HCT116 (cell line): ENCODE measurements around the gene BICD2. TPM values are rescaled to one million over a fixed set of nuclear protein-coding genes. Genes with fewer than 3 reads are reported as not detected.

Experiments
- ATAC-seq: fragments of 200-7000 bp; cut with Tn5 transposase; 2 replicates; pipeline ENCODE4 v1.9.1; 2020; ENCODE audit warnings: mild to moderate bottlenecking, moderate library complexity
- BruUV-seq: library from RNA; stranded (reverse); fragments of 400-500 nt; replicated peaks from 2 replicates; lab custom pipeline; 2021; lab: Mats Ljungman, UMichigan
- CTCF ChIA-PET: fragments of 300-600 bp; sonication (Branson Sonifier 250); formaldehyde crosslinking; loops from one replicate; lab custom pipeline; 2021; ENCODE audit warnings: antibody characterized with exemption; lab: Charles Lee
- POLR2A ChIA-PET: fragments of 300-600, 350-600 bp; sonication (Branson Sonifier 250); formaldehyde crosslinking; loops from one replicate; lab custom pipeline; 2021; ENCODE audit warnings: antibody characterized with exemption; lab: Charles Lee
- RAD21 ChIA-PET, 2 experiments: fragments of 300-600 bp; sonication (Branson Sonifier 250); formaldehyde crosslinking; loops; one replicate each; lab custom pipeline; 2023; ENCODE audit warnings: low total read pairs in 2 of 2; ENCODE audit not compliant: uncharacterized antibody in 2 of 2, unreplicated experiment in 2 of 2, low non-redundant PET in 1 of 2; lab: Charles Lee
- DNase-seq: peaks from one replicate; pipeline ENCODE4 v3.0.0-alpha.2; 2010; ENCODE audit warnings: low read depth, low spot score
- H2AFZ ChIP-seq: fragments of 200-600 bp; shearing (Covaris generic), sonication (generic); 2 replicates; pipeline ENCODE4 v1.6.1; 2017; ENCODE audit warnings: low read depth, mixed run types, mixed read lengths, antibody characterized with exemption, low read length; ENCODE audit not compliant: poor library complexity, severe bottlenecking
- H3K27ac ChIP-seq: 2 replicates; pipeline ENCODE4 v1.5.1; 2012; ENCODE audit warnings: low read depth, low read length
- H3K27me3 ChIP-seq: fragments of 200-600 bp; sonication (generic); 2 replicates; pipeline ENCODE4 v1.6.1; 2016; ENCODE audit warnings: mixed run types, low read length, mixed read lengths; ENCODE audit not compliant: insufficient read depth
- H3K36me3 ChIP-seq, 2 experiments: fragments of 200-500 bp in 1 of 2; fragments of 200-600 bp in 1 of 2; sonication (Bioruptor generic) in 1 of 2; sonication (generic) in 1 of 2; 2 replicates each; pipeline versions ENCODE4 v1.5.1 to v1.6.1; 2014 to 2016; ENCODE audit warnings: low read length in 2 of 2, inconsistent platforms in 1 of 2, mixed read lengths in 1 of 2, mixed run types in 1 of 2; ENCODE audit not compliant: insufficient read depth in 2 of 2, control insufficient read depth in 1 of 2
- H3K4me1 ChIP-seq, 2 experiments: fragments of 200-600 bp in 1 of 2; sonication (generic) in 1 of 2; 2 replicates each; pipeline versions ENCODE4 v1.5.1 to v1.6.1; 2012 to 2017; ENCODE audit warnings: low read length in 2 of 2, inconsistent platforms in 1 of 2, mild to moderate bottlenecking in 1 of 2, mixed read lengths in 1 of 2, mixed run types in 1 of 2, moderate library complexity in 1 of 2; ENCODE audit not compliant: insufficient read depth in 2 of 2, control insufficient read depth in 1 of 2
- H3K4me2 ChIP-seq: fragments of 200-600 bp; sonication (generic); 2 replicates; pipeline ENCODE4 v1.6.1; 2017; ENCODE audit warnings: mixed run types, low read length, mixed read lengths
- H3K4me3 ChIP-seq, 2 experiments: fragments of 200-600 bp in 1 of 2; sonication (generic) in 1 of 2; replicated peaks in 1 of 2; 2 replicates each; pipeline ENCODE4 v1.5.1; 2011 to 2016; ENCODE audit warnings: low read length in 2 of 2, control low read depth in 1 of 2, low read depth in 1 of 2, mild to moderate bottlenecking in 1 of 2, mixed read lengths in 1 of 2, mixed run types in 1 of 2
- H3K79me2 ChIP-seq: fragments of 200-600 bp; sonication (generic); 2 replicates; pipeline ENCODE4 v1.6.1; 2017; ENCODE audit warnings: mild to moderate bottlenecking, mixed run types, low read length, moderate library complexity, mixed read lengths; ENCODE audit not compliant: insufficient read depth
- H3K9ac ChIP-seq: fragments of 200-600 bp; sonication (generic); 2 replicates; pipeline ENCODE4 v1.6.1; 2016; ENCODE audit warnings: low read length, mixed read lengths
- H3K9me2 ChIP-seq: fragments of 200-600 bp; sonication (generic), shearing (Covaris generic); 2 replicates; pipeline ENCODE4 v1.6.1; 2017; ENCODE audit warnings: mixed run types, mild to moderate bottlenecking, moderate library complexity; ENCODE audit not compliant: insufficient read depth
- H3K9me3 ChIP-seq, 2 experiments: fragments of 200-500 bp in 1 of 2; fragments of 200-600 bp in 1 of 2; sonication (Bioruptor generic) in 1 of 2; sonication (generic) in 1 of 2; 2 replicates each; pipeline ENCODE4 v1.6.1; 2014 to 2017; ENCODE audit warnings: low read length in 2 of 2, mixed read lengths in 2 of 2, inconsistent platforms in 1 of 2, low read depth in 1 of 2, mild to moderate bottlenecking in 1 of 2, mixed run types in 1 of 2, moderate library complexity in 1 of 2; ENCODE audit not compliant: control insufficient read depth in 1 of 2, insufficient read depth in 1 of 2
- H4K20me1 ChIP-seq: fragments of 200-600 bp; sonication (generic), shearing (Covaris generic); 2 replicates; pipeline ENCODE4 v1.6.1; 2017; ENCODE audit warnings: mixed run types, mild to moderate bottlenecking, moderate library complexity; ENCODE audit not compliant: insufficient read depth
- CBX3 ChIP-seq: IDR thresholded peaks from 2 replicates; pipeline ENCODE4 v1.6.1; 2012; ENCODE audit warnings: low read depth
- EGR1 ChIP-seq: IDR thresholded peaks from 2 replicates; pipeline ENCODE4 v1.6.1; 2012; ENCODE audit warnings: low read depth
- ELF1 ChIP-seq: IDR thresholded peaks from 2 replicates; pipeline ENCODE4 v1.6.1; 2012; ENCODE audit warnings: low read depth, borderline replicate concordance
- RAD21 ChIP-seq: IDR thresholded peaks from 2 replicates; pipeline ENCODE4 v1.6.1; 2012; ENCODE audit warnings: low read depth, mild to moderate bottlenecking
- SP1 ChIP-seq: IDR thresholded peaks from 2 replicates; pipeline ENCODE4 v1.6.1; 2012; ENCODE audit warnings: low read depth
- SRF ChIP-seq: IDR thresholded peaks from 2 replicates; pipeline ENCODE4 v1.6.1; 2012; ENCODE audit warnings: low read depth
- ZFX ChIP-seq: fragments of 450-650 bp; IDR thresholded peaks from 2 replicates; pipeline ENCODE4 v1.6.1; 2017
- ZNF274 ChIP-seq: fragments of 200-500 bp; sonication (Bioruptor generic); IDR thresholded peaks from 2 replicates; pipeline ENCODE4 v1.6.1; 2014; ENCODE audit warnings: mild to moderate bottlenecking, low read depth, low read length, inconsistent platforms
- intact Hi-C: fragments of 100-400 bp; cut with micrococcal nuclease; formaldehyde crosslinking; loops from 2 replicates; pipeline ENCODE4 v1.10.0; 2022
- total RNA-seq: library from RNA; stranded (reverse); gene quantifications from one replicate; pipeline ENCODE4 v1.2.1, GENCODE V29; 2021; ENCODE audit not compliant: unreplicated experiment
- TF ChIP-seq, protein P1 (sequence below), 3 experiments: fragments of 200-600 bp in 1 of 3; sonication (generic) in 1 of 3; IDR thresholded peaks in 2 of 3; conservative IDR thresholded peaks in 1 of 3; 2 replicates each; pipeline ENCODE4 v1.5.1; 2012 to 2017; ENCODE audit warnings: low read depth in 2 of 3, low read length in 2 of 3, antibody characterized with exemption in 1 of 3, borderline replicate concordance in 1 of 3, control low read depth in 1 of 3, mild to moderate bottlenecking in 1 of 3, mixed read lengths in 1 of 3, mixed run types in 1 of 3, moderate library complexity in 1 of 3; ENCODE audit not compliant: insufficient read depth in 1 of 3
- TF ChIP-seq, protein P2 (sequence below): IDR thresholded peaks from 2 replicates; pipeline ENCODE4 v1.6.1; 2011; ENCODE audit warnings: mild to moderate bottlenecking, low read length, moderate library complexity; ENCODE audit not compliant: insufficient replicate concordance; ENCODE audit errors: extremely low read depth

Gene BICD2
- total RNA-seq, 1 experiment from 2014 or later = 23.4 TPM

DNA sequence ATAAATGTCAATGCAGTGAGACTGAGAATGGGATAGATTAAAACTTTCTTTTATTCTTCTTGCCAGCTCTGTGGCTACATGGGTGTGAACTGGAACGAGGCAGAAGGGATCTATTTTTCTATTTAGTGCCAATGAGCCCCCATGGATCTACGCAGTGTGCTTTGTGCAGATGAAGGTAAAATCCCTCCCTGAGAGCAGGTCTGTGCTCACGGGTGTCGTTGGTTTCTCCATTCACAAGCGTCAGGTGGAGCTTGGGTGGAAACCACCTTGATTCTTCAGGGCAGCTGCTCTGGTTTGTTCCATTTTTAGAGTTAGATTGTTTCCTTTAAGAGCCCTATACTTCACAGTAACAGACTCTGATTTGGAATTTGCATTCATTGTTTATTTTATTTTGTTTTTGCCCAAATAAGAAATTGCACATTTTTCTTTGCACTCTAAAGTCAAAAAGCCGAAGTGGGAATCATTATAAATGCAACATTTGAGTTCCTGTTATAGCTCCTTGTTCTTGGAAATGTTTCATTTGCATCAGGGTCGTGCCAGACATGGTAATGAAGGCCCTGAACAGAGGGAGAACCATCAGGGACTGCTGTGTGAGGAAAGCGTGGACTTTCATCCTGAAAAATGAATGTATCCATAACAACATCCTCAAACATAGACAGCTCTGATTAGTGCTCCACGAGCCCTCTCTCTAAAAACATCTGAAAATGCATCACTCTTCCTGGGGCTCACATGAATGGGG lies 31.1 kb upstream of the BICD2 start:
- DNase-seq (no peak), ATAC-seq (no peak)
- no peak overlapping the region for H2AFZ ChIP-seq
- no peak overlapping the region for H3K27ac ChIP-seq
- ChIA-PET CTCF (interaction anchor here (0.9 kb wide), 1 partner anchor 13 kb away, joined by 3 read pairs; no protein-coding TSS in a partner anchor), RAD21 (no interaction called here), POLR2A (no interaction called here)
- no peaks in the 10 kb centered on the region for H3K9me2 ChIP-seq
- no peaks in the 10 kb centered on the region for H3K79me2 ChIP-seq
- H3K9ac ChIP-seq = no peak overlapping the region
- H3K4me3 ChIP-seq = no peak overlapping the region
- peaks cover 0 to 2% of the 10 kb centered on the region in 2 experiments; a peak in 1 of 4 replicates for H3K4me1 ChIP-seq
- H4K20me1 ChIP-seq = no peaks in the 10 kb centered on the region
- intact Hi-C loops = no loop called here
- no peaks in the 10 kb centered on the region for H3K27me3 ChIP-seq
- H3K9me3 ChIP-seq = no peaks in the 10 kb centered on the region
- no peaks in the 10 kb centered on the region for H3K36me3 ChIP-seq
- H3K4me2 ChIP-seq = no peak overlapping the region
- no TSS peak for BruUV-seq
- TF ChIP-seq, protein P1, sequence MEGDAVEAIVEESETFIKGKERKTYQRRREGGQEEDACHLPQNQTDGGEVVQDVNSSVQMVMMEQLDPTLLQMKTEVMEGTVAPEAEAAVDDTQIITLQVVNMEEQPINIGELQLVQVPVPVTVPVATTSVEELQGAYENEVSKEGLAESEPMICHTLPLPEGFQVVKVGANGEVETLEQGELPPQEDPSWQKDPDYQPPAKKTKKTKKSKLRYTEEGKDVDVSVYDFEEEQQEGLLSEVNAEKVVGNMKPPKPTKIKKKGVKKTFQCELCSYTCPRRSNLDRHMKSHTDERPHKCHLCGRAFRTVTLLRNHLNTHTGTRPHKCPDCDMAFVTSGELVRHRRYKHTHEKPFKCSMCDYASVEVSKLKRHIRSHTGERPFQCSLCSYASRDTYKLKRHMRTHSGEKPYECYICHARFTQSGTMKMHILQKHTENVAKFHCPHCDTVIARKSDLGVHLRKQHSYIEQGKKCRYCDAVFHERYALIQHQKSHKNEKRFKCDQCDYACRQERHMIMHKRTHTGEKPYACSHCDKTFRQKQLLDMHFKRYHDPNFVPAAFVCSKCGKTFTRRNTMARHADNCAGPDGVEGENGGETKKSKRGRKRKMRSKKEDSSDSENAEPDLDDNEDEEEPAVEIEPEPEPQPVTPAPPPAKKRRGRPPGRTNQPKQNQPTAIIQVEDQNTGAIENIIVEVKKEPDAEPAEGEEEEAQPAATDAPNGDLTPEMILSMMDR (IDR thresholded peaks at IDR 0.05 in 2 of 3, conservative IDR thresholded peaks at IDR 0.05 in 1 of 3; ENCODE audit: borderline replicate concordance in 1 of 3, insufficient read depth in 1 of 3, low read depth in 2 of 3, low read length in 2 of 3) = no peak
- TF ChIP-seq RAD21 (no peak), CBX3 (no peak), EGR1 (no peak), ZFX (no peak), ZNF274 (no peak), SRF (no peak), ELF1 (no peak), SP1 (no peak)
- TF ChIP-seq, protein P2, sequence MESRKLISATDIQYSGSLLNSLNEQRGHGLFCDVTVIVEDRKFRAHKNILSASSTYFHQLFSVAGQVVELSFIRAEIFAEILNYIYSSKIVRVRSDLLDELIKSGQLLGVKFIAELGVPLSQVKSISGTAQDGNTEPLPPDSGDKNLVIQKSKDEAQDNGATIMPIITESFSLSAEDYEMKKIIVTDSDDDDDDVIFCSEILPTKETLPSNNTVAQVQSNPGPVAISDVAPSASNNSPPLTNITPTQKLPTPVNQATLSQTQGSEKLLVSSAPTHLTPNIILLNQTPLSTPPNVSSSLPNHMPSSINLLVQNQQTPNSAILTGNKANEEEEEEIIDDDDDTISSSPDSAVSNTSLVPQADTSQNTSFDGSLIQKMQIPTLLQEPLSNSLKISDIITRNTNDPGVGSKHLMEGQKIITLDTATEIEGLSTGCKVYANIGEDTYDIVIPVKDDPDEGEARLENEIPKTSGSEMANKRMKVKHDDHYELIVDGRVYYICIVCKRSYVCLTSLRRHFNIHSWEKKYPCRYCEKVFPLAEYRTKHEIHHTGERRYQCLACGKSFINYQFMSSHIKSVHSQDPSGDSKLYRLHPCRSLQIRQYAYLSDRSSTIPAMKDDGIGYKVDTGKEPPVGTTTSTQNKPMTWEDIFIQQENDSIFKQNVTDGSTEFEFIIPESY = no peak
